Measurements from ENCODE around the gene C16orf78. TPM values are rescaled to one million over a fixed set of nuclear protein-coding genes. Genes with fewer than 3 reads are reported as not detected.

C16orf78 gene
- total RNA-seq, 1 donor from 2014 or later: not detected

- no peak overlapping the region for H3K27ac Mint-ChIP-seq
- no peaks in the 10 kb centered on the region for H3K9me3 Mint-ChIP-seq
- H3K4me3 ChIP-seq: no peak overlapping the region
- no peaks in the 10 kb centered on the region for H3K27me3 ChIP-seq
- H3K4me1 Mint-ChIP-seq: no peaks in the 10 kb centered on the region
- peaks cover 6% of the 10 kb centered on the region for H3F3A ChIP-seq (ENCODE audit: low read depth)
- no peaks in the 10 kb centered on the region for H3K36me3 ChIP-seq
- no peaks in the 10 kb centered on the region for H3K36me3 Mint-ChIP-seq
- H3K27me3 Mint-ChIP-seq (ENCODE audit: insufficient read depth, low read depth): peaks cover 4% of the 10 kb centered on the region
- H3K4me3 Mint-ChIP-seq: no peak overlapping the region
- no peak overlapping the region for H3K4me2 ChIP-seq
- no peaks in the 10 kb centered on the region for H3K79me2 ChIP-seq (ENCODE audit: low read depth)
- DNase-seq (ENCODE audit: low spot score): no peak
- H3K27ac ChIP-seq: no peak overlapping the region
- no peaks in the 10 kb centered on the region for H4K20me1 ChIP-seq (ENCODE audit: low read depth)
- peaks cover 3% of the 10 kb centered on the region for H3K4me1 ChIP-seq
- H3K9ac ChIP-seq: no peak overlapping the region
- no peak overlapping the region for H2AFZ ChIP-seq (replicated peaks)
- TF ChIP-seq EZH2phosphoT487 (IDR thresholded peaks at IDR 0.05) (no peak), EZH2 (IDR thresholded peaks at IDR 0.05) (no peak), CTCF (IDR thresholded peaks at IDR 0.05) (no peak)
- H3K9me3 ChIP-seq (ENCODE audit: low read depth): no peaks in the 10 kb centered on the region
These were observed 7.7 kb upstream of the C16orf78 start for GRCh38 chr16:49365711-49366509.

DNA sequence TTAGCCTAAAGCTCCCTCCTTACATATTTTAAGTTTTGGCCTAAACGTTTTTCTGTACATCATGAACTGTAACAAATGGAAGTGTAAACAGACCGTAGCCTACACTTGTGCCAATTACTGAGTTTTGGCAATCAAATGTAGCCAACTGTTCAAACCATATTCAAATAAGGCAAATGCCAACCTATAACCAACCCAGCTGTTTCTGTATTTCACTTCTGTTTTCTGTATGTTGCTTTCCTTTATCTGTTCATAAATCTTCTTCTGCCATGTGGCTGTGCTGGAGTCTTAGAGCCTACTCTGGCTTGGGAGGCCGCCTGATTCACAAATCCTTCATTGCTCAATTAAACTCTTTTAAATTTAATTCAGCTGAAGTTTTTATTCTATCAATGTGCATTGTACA, 6.9 kb upstream of the C16orf78 start:
- Histone ChIP-seq H3K27ac (no peak overlapping the region), H3K79me2 (ENCODE audit: low read depth) (no peaks in the 10 kb centered on the region), H3K4me3 (no peak overlapping the region), H3K36me3 (no peaks in the 10 kb centered on the region), H3K9ac (no peak overlapping the region), H2AFZ (replicated peaks) (no peak overlapping the region), H3K4me1 (peaks cover 3% of the 10 kb centered on the region), H3K4me2 (no peak overlapping the region), H3K27me3 (no peaks in the 10 kb centered on the region), H3F3A (ENCODE audit: low read depth) (peaks cover 6% of the 10 kb centered on the region), H3K9me3 (ENCODE audit: low read depth) (no peaks in the 10 kb centered on the region), H4K20me1 (ENCODE audit: low read depth) (no peaks in the 10 kb centered on the region)
- DNase-seq (ENCODE audit: low spot score): no peak
- no peak overlapping the region for H3K27ac Mint-ChIP-seq
- no peaks in the 10 kb centered on the region for H3K9me3 Mint-ChIP-seq
- H3K36me3 Mint-ChIP-seq: no peaks in the 10 kb centered on the region
- no peak overlapping the region for H3K4me3 Mint-ChIP-seq
- no peaks in the 10 kb centered on the region for H3K4me1 Mint-ChIP-seq
- peaks cover 3% of the 10 kb centered on the region for H3K27me3 Mint-ChIP-seq (ENCODE audit: insufficient read depth, low read depth)
- no peak for TF ChIP-seq EZH2 (IDR thresholded peaks at IDR 0.05)
- no peak for TF ChIP-seq EZH2phosphoT487 (IDR thresholded peaks at IDR 0.05)
- no peak for TF ChIP-seq CTCF (IDR thresholded peaks at IDR 0.05)

GRCh38 chr16:49369651-49370611, 3.7 kb upstream of the C16orf78 start:
- no peaks in the 10 kb centered on the region for H3K36me3 Mint-ChIP-seq
- no peaks in the 10 kb centered on the region for H3K9me3 ChIP-seq (ENCODE audit: low read depth)
- no peak overlapping the region for H3K27ac Mint-ChIP-seq
- H3K4me1 Mint-ChIP-seq: no peaks in the 10 kb centered on the region
- H3K4me1 ChIP-seq: no peaks in the 10 kb centered on the region
- no peaks in the 10 kb centered on the region for H3K27me3 ChIP-seq
- no peaks in the 10 kb centered on the region for H3K27me3 Mint-ChIP-seq (ENCODE audit: insufficient read depth, low read depth)
- H3K4me3 Mint-ChIP-seq: no peak overlapping the region
- no peak overlapping the region for H3K4me3 ChIP-seq
- no peak overlapping the region for H3K9ac ChIP-seq
- peak overlapping the region; percentile 79 for H2AFZ ChIP-seq (replicated peaks)
- H4K20me1 ChIP-seq (ENCODE audit: low read depth): no peaks in the 10 kb centered on the region
- H3K36me3 ChIP-seq: no peaks in the 10 kb centered on the region
- H3K4me2 ChIP-seq: no peak overlapping the region
- no peak for TF ChIP-seq CTCF (IDR thresholded peaks at IDR 0.05)
- no peak for TF ChIP-seq EZH2phosphoT487 (IDR thresholded peaks at IDR 0.05)
- TF ChIP-seq EZH2 (IDR thresholded peaks at IDR 0.05): no peak
- no peaks in the 10 kb centered on the region for H3K9me3 Mint-ChIP-seq
- no peaks in the 10 kb centered on the region for H3K79me2 ChIP-seq (ENCODE audit: low read depth)
- DNase-seq (ENCODE audit: low spot score): no peak
- peaks cover 6% of the 10 kb centered on the region for H3F3A ChIP-seq (ENCODE audit: low read depth)
- H3K27ac ChIP-seq: no peak overlapping the region

All from neural progenitor cell (in vitro differentiated cells).